Testis (tissue), 2 donors: ENCODE measurements around the gene MGAT3.

Experiments
- POLR2A ChIP-seq: fragments of 450-650 bp; IDR thresholded peaks from one replicate; pipeline ENCODE4 v1.6.1; 2017; ENCODE audit warnings: antibody characterized with exemption, mild to moderate bottlenecking, moderate library complexity
- TF ChIP-seq, protein P1 (sequence below), 3 experiments: fragments of 450-650 bp in 2 of 3; fragments of 200-600 bp in 1 of 3; sonication (generic) in 1 of 3; IDR thresholded peaks; one replicate each; pipeline ENCODE4 v1.5.1; 2016 to 2019; ENCODE audit warnings: antibody characterized with exemption in 3 of 3, mild to moderate bottlenecking in 2 of 3, moderate library complexity in 1 of 3

DNA sequence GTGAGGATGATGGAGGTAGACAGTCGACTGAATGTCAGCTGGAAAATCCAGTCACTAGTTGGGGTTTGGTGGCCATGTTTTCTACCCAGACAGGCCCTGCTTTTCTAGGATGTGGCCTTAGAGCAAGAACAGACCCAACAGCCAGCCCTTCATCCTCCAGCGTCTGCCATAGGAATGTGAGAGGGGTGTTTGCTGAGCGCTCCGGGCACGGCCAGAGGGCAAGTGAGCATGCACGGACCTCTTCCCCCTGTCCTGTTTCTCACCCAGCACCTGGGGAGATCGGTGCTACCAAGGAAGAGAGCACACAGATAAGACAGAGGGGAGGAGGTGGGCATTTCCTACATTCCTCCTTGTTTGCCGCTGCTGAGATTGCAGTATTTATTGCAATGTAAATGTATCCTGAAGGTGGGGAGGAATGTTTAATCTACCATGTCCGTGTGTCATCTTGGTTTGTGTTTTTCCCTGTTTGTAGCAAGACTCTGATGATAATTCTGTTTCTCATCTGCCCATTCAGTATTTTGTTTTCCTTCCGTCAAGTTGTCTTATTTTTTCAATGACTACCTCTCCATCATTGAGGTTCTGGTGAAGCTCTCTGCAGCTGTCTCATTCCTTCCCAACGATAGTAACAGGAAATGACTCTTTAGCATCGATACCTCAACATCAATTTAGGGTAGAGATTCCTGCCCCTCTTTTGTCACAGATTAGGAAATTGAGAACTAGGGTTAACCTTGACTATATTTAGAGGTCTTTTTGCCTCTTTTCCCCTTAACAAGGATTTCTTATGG is 58.6 kb downstream of the MGAT3 start:
- TF ChIP-seq, protein P1, sequence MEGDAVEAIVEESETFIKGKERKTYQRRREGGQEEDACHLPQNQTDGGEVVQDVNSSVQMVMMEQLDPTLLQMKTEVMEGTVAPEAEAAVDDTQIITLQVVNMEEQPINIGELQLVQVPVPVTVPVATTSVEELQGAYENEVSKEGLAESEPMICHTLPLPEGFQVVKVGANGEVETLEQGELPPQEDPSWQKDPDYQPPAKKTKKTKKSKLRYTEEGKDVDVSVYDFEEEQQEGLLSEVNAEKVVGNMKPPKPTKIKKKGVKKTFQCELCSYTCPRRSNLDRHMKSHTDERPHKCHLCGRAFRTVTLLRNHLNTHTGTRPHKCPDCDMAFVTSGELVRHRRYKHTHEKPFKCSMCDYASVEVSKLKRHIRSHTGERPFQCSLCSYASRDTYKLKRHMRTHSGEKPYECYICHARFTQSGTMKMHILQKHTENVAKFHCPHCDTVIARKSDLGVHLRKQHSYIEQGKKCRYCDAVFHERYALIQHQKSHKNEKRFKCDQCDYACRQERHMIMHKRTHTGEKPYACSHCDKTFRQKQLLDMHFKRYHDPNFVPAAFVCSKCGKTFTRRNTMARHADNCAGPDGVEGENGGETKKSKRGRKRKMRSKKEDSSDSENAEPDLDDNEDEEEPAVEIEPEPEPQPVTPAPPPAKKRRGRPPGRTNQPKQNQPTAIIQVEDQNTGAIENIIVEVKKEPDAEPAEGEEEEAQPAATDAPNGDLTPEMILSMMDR (IDR thresholded peaks at IDR 0.05): no peak
- TF ChIP-seq POLR2A: no peak
